GM18498 (cell line): ENCODE data around the gene TBCK.

Source experiments
- ATAC-seq: cut with Tn5 transposase; IDR thresholded peaks from one replicate; pipeline ENCODE4 v1.9.1; 2021; ENCODE audit warnings: mild to moderate bottlenecking, moderate library complexity; ENCODE audit not compliant: unreplicated experiment

Gene TBCK

DNA sequence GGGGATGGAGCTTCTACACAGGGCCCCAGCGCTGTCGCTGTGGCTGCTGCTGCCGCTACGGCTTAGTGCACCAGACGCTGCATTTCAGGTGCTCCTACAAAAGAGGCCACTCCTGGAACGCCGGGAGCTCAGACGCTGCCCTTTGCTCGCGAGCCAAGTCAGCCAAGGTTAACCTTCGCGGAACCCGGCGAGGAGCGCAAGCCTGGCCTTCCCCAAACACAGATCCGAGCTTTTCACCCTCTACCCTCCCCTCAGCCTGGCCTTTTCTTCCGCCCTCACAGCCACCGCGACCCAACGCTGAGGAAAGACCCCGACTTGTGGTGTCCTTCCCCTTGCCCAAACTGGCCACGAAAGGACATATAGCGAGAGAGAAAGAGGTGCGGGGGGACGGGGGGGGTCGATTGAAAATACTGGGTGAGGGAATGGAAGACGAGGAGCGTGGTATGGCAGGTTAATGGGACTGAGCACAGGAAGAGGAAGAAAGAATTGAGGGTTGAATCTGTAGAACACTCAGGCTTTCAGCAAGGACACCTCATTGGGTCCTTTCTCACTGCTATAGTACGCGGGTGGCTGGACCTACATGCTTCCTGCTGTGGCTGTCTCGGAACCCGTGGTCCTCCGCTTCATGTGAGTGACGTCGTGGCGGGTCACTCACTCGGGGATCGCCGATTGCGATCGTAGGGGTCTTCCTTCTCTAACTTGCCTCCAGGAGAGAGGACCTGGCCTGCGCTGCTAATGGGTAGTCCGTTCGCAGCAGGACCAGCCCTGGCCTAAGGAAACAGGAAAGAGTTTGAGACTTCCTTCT, at the start of gene TBCK, which contains the start of gene AIMP1:
TBCK (minus strand) TSS at position 242 of the 805 bp plus-strand sequence. CDS start 7,249 bp downstream, outside the sequence.
AIMP1 (plus strand) TSS at position 583 of the 805 bp plus-strand sequence. CDS start 8,460 bp downstream, outside the sequence.
- ATAC-seq = peak; percentile 88

DNA sequence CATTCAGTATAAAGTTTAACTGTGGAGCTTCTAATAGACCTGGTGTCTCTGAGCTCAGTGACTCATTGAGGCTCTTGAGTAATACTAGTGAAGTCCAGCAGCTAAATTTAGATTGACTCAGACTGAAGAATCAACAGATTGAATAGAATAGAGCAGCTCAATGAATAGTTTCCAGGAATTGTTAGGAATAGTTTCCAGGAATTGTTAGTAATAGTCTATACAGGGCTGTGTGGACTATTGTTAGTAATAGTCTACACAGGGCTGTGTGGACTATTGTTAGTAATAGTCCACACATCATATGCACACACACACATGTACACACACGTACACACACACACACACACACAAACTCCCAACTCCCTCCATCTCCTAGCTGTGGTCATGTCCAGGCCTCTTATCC, 49.6 kb upstream of the TBCK start:
- no peak for ATAC-seq

DNA sequence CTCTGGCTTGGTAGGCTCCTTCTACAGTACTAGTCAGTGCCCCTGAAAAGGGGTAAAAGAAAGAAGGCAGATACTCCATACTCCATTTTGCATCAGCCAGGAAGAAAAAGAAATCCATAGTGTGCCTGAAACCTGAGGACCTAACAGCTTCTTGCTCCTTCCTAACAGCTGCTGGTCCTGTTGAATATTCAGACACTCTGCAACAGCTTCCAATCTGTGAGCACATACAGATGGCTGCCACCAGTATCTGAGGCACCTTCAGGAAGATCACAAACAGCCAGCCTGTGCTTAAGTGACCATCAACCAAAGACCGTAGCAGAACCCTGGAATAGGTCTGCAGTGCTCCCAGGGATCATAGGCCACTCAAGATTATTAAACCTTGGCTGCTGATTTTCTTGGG, 48.3 kb upstream of the TBCK start:
- no peak for ATAC-seq

DNA sequence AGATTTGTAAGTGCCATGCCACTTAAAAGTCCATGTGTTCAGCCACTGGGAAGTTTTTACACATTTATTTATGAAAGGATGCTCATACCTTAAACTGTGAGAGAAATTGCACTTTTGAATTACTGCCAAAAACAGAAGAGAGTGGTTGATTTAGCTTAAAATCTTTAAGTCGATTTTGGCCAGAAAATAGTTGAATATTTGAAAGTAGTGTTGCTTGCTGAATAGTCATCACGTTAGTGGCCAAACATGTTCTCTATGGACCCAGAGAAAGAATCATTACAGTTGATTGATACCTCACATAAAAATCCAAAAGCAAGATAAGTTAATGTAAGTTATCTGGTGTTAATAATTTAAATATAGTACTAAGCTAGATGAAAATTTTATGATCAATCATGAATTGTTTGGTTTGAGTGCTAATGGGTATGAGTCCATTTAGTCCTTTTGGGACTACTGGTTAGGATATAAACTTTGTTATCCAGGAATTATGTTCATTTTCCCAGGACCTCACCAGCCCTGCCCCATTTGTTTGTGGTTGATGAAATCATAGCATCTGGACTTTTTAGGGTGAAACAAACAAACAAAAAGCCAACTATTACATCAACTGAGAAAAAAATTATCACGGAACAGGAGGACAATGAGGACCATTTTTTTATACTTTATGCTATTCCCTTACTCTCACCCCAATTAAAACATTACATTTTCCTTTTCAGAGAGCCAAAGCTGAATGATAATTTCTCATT, 46.2 kb upstream of the TBCK start:
- no peak for ATAC-seq

DNA sequence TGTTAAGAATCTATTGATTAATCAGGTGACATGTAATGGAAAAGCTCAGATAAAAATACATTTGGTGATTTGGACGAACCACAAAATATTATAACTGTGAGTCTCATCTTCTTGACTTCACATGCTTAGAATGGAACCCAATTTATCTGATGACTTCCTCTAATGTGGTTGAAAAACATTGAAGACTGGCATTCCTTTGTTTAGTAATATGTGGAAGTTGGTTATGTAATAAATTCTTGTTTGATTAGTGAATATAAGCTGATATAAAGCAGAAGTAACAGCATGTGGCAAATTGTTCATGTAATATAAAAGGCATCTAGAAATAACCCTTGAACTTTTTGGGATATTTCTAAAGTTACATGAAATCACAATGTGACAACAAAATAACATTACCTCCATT, 42.9 kb upstream of the TBCK start:
- ATAC-seq = no peak

DNA sequence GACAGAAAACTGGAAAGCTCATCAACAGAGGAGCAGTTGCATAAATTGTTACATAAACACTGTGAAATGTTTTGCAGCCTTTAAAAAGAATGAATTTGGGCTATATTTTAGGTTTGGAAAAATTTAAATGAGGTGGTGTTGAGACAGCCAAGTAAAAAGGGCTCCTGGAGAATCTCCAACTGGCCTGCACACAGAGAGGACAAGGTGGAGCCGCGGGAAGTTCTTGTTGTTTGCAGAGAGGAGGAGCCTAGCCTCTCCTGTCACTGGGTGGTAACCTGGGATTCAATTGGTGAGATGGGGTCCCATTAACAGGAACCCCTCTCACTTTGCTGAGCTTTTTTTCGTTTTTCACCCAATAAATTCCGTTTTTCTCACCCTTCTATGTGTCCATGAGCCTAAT, 39.2 kb upstream of the TBCK start:
- no peak for ATAC-seq

DNA sequence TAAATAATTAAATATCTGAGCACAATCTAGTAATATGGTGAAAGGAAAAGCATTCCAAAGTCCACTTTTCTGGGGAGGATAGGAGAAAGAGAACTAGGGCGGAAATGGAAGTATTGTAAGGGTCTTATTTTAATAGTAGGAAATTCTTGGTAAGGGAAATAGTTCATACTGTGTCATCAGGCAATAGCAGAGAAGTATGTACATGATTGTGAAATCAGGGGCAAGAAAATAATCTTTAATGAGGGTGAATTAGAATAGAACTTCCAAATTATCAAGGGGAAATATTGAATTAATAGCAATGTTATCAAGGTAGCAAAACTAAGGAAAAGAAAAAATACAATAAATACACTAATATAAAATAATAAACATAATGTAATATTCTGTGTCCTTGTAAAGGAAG, 37.8 kb upstream of the TBCK start:
- ATAC-seq = no peak

DNA sequence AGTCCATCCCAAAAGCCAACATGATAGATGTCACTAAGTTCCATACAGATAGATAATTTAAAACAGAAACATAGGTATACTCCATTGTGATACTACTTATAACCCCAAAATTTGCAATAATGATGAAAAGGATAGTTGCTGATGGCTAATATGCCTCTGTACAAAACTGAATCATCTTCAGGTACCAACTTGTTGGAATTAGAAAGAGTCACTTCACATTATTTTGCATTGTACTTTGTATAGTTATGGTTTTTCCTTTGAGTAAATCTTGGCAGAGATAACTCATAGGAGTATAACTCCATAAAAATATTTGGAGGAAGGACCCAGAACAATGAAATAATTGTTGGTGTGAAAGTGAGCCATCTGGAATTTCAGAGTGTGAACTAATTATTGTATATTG, 35.0 kb upstream of the TBCK start:
- no peak for ATAC-seq

DNA sequence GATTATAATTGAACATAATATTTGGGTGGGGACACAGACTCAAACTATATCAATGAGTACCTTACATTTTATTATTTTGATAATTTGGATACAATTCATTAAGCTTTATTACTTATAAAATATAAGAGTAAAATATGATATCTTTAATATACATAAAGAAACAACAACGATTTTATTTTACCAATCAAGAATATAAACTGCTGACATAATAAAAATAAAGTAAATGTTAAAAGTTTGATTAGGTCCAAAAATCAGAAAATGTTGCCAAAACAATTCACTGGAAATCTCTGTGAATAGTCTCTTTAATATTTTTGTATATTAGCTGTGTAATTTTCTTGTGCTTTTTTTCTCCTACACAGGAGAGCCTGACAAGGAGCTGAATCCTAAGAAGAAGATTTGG, 31.2 kb upstream of the TBCK start:
- no peak for ATAC-seq

DNA sequence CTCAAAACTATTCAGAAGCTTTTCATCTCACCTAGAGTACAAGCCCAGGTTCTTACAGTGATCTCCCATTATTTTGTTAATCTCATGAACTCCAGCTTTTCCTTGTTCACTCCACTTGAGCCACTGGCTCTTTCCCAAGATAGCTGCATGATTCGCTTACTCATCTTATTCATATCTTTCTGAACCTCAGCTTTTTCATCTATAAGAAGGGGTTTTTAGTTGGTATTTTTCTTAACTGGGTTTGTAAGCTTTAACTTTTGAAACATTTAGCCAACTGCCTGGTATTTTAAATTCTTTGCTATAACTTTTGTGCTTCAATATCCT, 28.6 kb upstream of the TBCK start:
- ATAC-seq = no peak

DNA sequence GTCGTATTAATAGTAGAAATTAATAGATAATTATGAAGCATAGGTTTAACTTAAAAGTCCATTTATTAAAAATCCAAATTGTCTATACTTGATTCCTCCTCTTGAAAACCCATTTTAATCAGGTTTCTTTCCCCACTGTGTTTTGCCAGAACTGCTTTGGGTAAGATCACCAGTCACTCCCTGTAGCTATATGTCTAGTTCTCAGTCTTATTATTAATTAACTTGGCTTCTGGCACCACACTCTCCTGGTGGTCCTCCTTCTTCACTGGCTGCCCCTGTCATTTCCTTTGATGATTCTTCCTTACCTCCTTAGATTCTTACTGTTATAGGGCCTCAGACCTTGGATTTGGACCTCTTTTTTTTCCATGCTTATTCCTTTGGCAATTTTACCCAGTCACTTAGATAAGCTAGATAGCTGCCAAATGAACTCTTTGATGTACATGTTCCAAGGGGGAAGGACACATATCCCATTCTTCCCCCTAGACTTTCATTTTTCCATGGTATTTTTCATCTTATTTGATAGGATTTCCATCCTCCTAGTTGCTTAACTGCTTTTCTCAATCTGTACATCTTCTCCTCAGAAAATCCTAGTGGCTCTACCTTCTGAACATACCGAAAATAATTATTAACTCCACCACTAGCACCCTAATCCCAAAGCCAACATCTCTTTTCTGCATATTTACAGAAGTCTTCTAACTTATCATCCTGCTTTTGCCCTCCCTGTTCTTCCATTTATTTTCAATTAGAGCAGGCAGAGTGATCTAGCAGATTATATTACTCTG, 28.0 kb upstream of the TBCK start:
- ATAC-seq = no peak

DNA sequence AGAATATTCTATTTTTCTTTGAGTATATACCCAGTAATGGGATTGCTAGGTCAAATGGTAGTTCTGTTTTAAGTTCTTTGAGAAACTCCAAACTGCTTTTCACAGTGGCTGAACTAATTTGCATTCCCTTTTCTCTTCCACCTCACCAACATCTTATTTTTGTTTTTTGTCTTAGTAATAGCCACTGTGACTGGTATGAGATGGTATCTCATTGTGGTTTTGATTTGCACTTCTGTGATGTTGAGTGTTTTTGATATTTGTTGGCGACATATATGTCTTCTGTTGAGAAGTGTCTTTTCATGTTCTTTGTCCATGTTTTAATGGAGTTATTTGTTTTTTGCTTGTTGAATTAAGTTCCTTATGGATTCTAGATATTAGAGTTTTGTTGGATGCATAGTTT, 24.8 kb upstream of the TBCK start:
- ATAC-seq = no peak

DNA sequence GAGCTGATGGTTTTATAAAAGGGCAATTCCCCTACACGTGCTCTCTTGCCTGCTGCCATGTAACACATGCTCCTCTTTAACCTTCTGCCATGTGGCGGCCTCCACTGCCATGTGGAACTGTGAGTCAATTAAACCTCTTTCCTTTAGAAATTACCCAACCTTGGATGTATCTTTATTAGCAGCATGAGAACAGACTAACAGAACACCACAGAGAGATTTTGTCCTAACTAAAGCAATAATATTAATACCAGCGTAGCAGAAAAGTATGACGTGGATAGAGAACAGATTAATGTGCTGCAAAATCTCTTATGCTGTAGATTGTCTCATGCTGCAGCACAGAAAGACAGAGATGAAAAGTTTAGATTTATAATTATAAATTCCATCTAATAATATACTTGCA, 23.4 kb upstream of the TBCK start:
- ATAC-seq = no peak

DNA sequence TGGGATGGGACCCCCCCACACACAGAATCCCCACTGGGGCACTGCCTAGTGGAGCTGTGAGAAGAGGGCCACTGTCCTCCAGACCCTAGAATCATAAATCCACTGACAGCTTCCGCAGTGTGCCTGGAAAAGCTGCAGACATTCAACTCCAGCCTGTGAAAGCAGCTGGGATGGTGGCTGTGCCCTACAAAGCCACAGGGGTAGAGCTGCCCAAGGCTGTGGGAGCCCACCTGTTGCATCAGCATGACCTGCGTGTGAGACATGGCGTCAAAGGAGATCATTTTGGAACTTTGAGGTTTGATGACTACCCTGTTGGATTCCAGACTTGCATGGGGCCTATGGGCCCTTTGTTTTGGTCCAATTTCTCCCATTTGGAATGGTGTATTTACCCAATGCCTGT, 22.7 kb upstream of the TBCK start:
- no peak for ATAC-seq

DNA sequence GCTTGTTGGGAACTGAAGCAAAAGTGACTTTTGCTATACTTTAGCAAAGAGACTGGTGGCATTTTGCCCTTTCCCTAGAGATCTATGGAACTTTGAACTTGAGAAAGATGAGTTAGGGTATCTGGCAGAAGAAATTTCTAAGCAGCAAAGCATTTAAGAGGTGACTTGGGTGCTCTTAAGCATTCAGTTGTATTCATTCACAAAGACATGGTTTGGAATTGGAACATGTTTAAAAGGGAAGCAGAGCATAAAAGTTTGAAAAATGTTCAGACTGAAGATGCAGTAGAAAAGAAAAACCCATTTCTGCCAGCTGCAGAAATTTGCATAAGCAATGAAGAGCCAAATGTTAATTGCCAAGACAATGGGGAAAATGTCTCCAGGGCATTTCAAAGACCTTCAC, 21.9 kb upstream of the TBCK start:
- no peak for ATAC-seq

DNA sequence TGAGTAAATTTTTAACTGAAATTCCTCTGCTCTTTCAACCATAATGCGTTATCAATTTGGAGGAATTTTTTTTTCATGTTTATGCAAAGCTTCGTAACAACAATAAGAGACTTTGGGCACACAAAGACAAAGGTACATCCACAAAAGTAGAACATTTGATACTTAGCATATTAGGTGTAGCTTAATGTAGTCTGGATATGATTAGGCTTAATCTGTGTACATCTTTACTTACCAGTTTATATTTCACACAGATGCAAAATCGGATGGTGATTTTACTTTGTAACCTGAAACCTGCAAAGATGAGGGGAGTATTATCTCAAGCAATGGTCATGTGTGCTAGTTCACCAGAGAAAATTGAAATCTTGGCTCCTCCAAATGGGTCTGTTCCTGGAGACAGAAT, 20.6 kb upstream of the TBCK start:
- ATAC-seq = no peak

DNA sequence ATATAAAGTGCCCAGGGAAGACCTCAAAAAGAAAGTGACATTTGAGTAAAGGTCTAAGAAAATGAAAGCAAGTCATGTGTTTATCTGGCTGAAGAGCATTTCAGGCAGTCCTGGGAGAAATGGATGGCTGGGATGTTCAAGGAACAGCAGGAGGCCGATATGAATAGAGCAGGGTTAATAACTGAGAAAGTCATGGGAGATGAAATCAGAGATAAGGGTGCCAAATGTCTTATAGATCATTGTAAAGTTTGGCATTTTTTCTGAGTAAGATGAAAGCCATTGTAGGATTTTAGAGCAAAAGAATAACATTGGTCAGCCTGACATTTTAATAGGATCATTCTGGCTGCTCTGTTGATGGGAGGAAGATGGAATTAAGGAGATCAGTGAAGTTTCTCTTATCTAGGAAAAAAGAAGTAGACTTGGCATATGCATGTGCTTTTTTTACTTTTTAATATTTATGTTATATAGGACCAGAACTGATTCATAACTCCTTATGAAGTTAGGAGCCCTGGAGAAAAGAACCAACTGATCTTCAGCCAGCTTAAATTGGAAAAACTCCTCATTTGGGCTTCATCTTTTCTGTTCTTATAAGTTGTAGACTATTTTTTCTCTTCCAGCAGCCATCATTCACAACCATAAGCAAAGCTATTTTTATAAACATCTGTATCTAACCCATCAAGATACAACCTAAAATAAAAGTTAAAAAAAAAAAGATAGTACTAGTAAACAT, 18.9 kb upstream of the TBCK start:
- ATAC-seq = no peak

DNA sequence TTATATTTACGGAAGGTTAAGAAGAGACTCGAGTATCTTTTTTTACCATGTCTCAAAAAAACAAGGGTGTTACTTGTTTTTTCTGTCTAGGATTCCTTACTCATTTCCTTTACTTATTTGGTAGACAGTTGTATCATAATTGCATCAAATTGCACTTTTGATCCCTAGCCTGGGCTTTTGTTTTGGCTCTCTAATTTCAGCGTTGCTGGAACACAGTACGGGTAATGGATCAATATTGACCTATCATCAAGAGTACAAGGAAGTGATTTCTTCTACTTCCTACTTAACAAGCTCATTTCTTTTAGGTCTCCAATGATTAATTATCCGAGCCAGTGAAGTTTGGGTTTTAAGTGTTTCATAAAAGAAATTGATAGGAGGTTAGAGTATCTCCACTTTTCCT, 17.2 kb upstream of the TBCK start:
- no peak for ATAC-seq

DNA sequence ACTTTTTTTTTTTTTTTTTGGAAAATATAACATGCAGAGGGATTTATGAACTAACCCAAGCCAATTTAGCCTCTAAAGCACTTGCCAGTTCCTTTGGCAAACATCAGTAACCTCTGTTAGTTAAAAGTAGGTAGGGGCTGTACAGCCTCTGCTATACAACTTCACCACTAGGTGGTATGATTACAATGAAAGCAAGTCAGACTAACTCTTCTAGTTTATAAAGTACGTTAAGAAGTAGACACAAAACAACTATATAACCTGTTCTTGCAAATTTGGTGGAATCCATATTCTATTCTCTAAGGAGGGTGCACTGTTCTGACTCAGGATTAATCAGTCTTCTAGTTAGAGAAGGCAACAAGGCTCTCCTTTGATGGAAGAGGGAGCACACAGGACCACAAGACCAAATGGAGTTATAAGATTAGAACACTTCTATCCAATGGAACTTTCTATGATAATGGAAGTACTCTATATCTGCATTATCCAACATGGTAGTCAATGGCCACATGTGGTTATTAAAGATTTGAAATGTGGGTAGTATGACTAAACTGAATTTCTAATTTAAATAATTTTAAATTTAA, 13.1 kb upstream of the TBCK start:
- peak; percentile 85 for ATAC-seq

DNA sequence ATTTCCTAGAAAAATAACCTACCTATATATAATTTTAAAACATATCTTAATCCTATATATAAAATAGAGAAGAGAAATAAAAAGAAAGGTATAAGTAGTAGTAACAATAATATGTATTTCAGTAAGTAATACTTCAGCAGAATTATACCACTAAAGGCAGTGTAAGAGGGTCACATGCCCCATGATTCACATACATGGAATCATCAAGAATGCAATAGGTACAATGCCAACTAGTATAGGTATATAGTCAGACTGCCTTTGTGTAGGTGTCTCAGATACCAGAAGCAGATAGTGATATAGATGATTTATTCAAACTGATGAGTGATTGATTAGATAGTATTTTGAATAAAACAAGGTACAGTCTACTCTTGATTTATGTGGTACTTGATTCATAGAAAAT, 9.8 kb upstream of the TBCK start:
- ATAC-seq = no peak

DNA sequence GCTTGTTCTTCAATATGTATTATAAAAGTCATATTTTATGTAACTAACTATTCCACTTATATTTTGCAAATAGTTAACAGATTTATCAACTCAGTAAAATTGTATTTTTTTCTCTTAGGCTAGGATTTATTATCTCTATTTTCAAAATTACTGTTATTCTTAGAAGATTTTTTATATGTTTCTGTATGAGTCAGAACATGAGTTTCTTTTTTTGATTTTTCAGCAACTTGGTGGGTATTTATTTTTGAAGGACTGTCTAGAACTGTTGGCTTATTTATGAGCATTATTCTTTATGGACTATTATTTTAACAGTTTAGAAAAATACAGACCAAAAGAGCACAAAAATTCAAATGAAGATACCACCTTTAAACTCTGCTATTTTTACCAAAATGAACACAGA, 7.1 kb upstream of the TBCK start:
- no peak for ATAC-seq
